ENCODE results near the gene PLA2G4E. TPM values are rescaled to one million over a fixed set of nuclear protein-coding genes. Genes with fewer than 3 reads are reported as not detected.

The PLA2G4E gene
- total and polyA plus RNA-seq, 8 donors, result 0.06 to 1.2 (median 0.09) TPM

GRCh38 chr15:42068601-42069000 is 47.8 kb upstream of the PLA2G4E start:
- no peak overlapping the region for H3K27ac ChIP-seq
- H3K9me3 ChIP-seq, result no peaks in the 10 kb centered on the region
- H3K4me3 ChIP-seq, result no peak overlapping the region
- ATAC-seq (no peak), DNase-seq (peak in 1 of 4 donors; percentile 19)
- peaks cover 0 to 6% of the 10 kb centered on the region in 2 donors for H3K4me1 ChIP-seq
- no peak for TF ChIP-seq CTCF (IDR thresholded peaks at IDR 0.05)
- intact Hi-C loops (cut with DNase I), result loop anchor here in 1 of 2 donors (5.0 kb wide), 1 partner anchor 69 kb away; no protein-coding TSS in a partner anchor
- no peaks in the 10 kb centered on the region for H3K36me3 ChIP-seq
- H3K27me3 ChIP-seq, result no peaks in the 10 kb centered on the region

GRCh38 chr15:42066764-42067415 is 46.0 kb upstream of the PLA2G4E start:
- peaks cover 0 to 6% of the 10 kb centered on the region in 2 donors for H3K4me1 ChIP-seq
- intact Hi-C loops (cut with DNase I), result loop anchor here in 1 of 2 donors (5.0 kb wide), 1 partner anchor 70 kb away; no protein-coding TSS in a partner anchor

GRCh38 chr15:42065468-42065867 is 44.6 kb upstream of the PLA2G4E start:
- Histone ChIP-seq H3K4me3 (no peak overlapping the region), H3K36me3 (no peaks in the 10 kb centered on the region), H3K9me3 (no peaks in the 10 kb centered on the region), H3K4me1 (peaks cover 0 to 6% of the 10 kb centered on the region in 2 donors), H3K27ac (no peak overlapping the region), H3K27me3 (no peaks in the 10 kb centered on the region)
- TF ChIP-seq CTCF (IDR thresholded peaks at IDR 0.05), result no peak
- DNase-seq, result no peak
- intact Hi-C loops (cut with DNase I), result loop anchor here in 1 of 2 donors (5.0 kb wide), 1 partner anchor 72 kb away; no protein-coding TSS in a partner anchor
- ATAC-seq, result no peak

More at GRCh38 chr15:42066764-42067415, 46.0 kb upstream of the PLA2G4E start:
- Histone ChIP-seq H3K36me3 (no peaks in the 10 kb centered on the region), H3K27me3 (no peaks in the 10 kb centered on the region), H3K27ac (no peak overlapping the region), H3K9me3 (no peaks in the 10 kb centered on the region), H3K4me3 (no peak overlapping the region)
- no peak for TF ChIP-seq CTCF (IDR thresholded peaks at IDR 0.05)
- no peak for DNase-seq
- ATAC-seq, result no peak

- no peak overlapping the region for H3K27ac ChIP-seq
- no peaks in the 10 kb centered on the region for H3K36me3 ChIP-seq
- no peak overlapping the region for H3K4me3 ChIP-seq
- TF ChIP-seq CTCF (IDR thresholded peaks at IDR 0.05), result no peak
- intact Hi-C loops (cut with DNase I), result loop anchor here in 1 of 2 donors (5.0 kb wide), 1 partner anchor 72 kb away; no protein-coding TSS in a partner anchor
- DNase-seq (peak in 2 of 4 donors; percentile 36 to 40), ATAC-seq (peak; percentile 9)
- no peaks in the 10 kb centered on the region for H3K27me3 ChIP-seq
- peaks cover 0 to 9% of the 10 kb centered on the region in 2 donors for H3K4me1 ChIP-seq
- H3K9me3 ChIP-seq, result no peaks in the 10 kb centered on the region
These were observed 44.2 kb upstream of the PLA2G4E start for GRCh38 chr15:42065033-42065432.

- Histone ChIP-seq H3K4me1 (peaks cover 0 to 15% of the 10 kb centered on the region in 2 donors), H3K36me3 (no peaks in the 10 kb centered on the region), H3K4me3 (no peak overlapping the region), H3K27ac (no peak overlapping the region), H3K9me3 (no peaks in the 10 kb centered on the region), H3K27me3 (no peaks in the 10 kb centered on the region)
- intact Hi-C loops (cut with DNase I), result no loop called here
- ATAC-seq (no peak), DNase-seq (no peak)
- no peak for TF ChIP-seq CTCF (IDR thresholded peaks at IDR 0.05)
These were observed 43.4 kb upstream of the PLA2G4E start for GRCh38 chr15:42064271-42064670.
